ENCODE measurements around the gene RNF225. TPM values are rescaled to one million over a fixed set of nuclear protein-coding genes. Genes with fewer than 3 reads are reported as not detected.
"Not testable (repeated sequence)": the region's sequence is repeated elsewhere in the genome, so short reads cannot be mapped to it uniquely, and the experiment has no call there.

RNF225 gene
- total and polyA plus RNA-seq, 4 donors: not detected

DNA sequence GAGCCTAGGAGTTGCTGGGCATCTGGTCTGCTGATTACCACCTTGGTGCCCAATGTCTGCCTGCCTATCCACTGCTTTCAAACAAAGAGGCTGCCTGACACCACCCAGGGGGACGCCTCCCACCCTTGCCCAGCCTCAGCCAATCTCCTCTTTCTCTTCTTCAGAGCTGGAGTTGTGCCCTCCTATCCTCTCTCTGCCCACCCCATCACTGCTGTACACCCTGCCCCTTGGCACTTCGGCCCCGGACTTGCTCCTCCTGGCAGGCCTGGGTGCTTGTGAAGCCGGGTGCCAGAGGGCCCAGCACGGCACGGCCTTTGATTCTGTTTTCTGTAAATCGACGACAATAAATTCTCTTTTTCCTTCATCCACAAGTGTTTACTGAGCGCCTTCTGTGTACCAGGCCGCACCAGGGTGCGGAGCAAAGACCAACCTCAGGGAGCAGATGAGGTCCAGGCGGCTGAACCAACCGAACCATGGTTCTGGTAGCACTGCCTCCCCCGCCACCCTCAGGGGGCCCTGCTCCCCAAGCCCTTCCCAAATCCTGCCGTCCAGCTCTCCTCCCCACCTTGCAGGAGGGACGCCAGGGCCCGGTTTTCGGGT lies 5.0 kb downstream of the RNF225 start:
- no peaks in the 10 kb centered on the region for H3K27me3 ChIP-seq (ENCODE audit: control insufficient read depth in 1 of 2, insufficient read depth in 2 of 2, low read length in 1 of 2)
- intact Hi-C loops (cut with DNase I): loop anchor here in 1 of 2 donors (5.0 kb wide), 1 partner anchor 42 kb away; the partner anchor contains the start of gene ZNF132
- H3K4me1 ChIP-seq (ENCODE audit: control insufficient read depth in 1 of 2, insufficient read depth in 2 of 2, low read length in 2 of 2): no peaks in the 10 kb centered on the region
- ATAC-seq (ENCODE audit: low FRiP score) (no peak), DNase-seq (peak; percentile 50 to 74)
- H3K4me3 ChIP-seq (ENCODE audit: low read length in 2 of 2): peak overlapping the region in 1 of 2 donors; percentile 57
- no peak overlapping the region for H3K27ac ChIP-seq (ENCODE audit: low read depth in 1 of 2, low read length in 2 of 2)
- no peaks in the 10 kb centered on the region for H3K36me3 ChIP-seq (ENCODE audit: control insufficient read depth in 1 of 2, insufficient read depth in 2 of 2, low read length in 1 of 2)
- WGBS, 2 donors: 22 to 39% methylated on average over 18 of the region's 18 CpGs
- H3K9me3 ChIP-seq (ENCODE audit: control insufficient read depth, low read length): no peaks in the 10 kb centered on the region

DNA sequence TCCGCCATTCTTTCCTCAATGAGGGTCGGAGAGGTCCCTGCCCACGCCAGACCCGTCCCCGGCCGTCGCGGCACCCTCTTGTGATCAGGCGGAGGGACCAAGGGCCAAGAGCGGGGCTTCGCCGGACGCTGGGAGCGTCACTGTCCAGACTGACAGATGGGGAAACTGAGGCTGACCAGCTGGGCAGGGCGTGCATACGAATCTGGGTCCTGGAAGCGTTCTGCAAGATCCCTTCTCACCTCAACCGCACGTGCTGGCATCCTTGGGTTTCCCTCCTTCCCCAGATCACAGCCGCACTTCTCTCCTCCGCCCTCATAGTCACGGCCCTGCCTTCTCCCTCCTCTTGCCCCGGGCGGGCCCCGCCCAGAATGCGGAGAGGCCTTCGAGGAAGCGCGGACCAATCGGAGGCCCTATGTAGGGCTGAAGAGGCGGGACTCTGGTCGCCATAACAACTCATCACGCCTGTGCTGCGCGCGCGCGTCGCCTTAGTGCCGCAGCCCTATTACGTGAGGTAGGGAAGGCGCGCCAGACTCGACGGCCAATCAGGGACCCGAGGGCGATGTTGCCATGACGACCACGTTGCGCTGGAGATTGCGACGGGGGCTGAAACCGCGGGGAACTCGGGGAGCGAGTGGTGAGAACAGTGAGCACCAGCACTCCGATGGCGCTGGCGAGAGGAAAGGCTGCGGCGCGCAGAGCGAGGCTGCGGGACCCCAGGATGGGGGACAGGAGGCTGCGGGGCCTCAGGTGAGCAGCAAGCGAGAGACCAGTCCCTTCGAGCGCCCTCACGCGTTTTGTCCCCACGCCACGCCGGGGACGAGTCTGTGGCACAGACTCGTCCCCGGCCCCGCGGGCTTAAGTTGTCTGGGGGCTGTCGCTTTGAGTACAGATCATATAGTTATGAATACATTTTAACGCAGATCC lies 5.7 kb downstream of the RNF225 start:
- WGBS, 2 donors: 1% methylated on average over 77 to 80 of the region's 80 CpGs
- Histone ChIP-seq H3K4me3 (ENCODE audit: low read length in 2 of 2) (peak overlapping the region in 1 of 2 donors; percentile 57), H3K36me3 (ENCODE audit: control insufficient read depth in 1 of 2, insufficient read depth in 2 of 2, low read length in 1 of 2) (no peaks in the 10 kb centered on the region), H3K27me3 (ENCODE audit: control insufficient read depth in 1 of 2, insufficient read depth in 2 of 2, low read length in 1 of 2) (no peaks in the 10 kb centered on the region), H3K27ac (ENCODE audit: low read depth in 1 of 2, low read length in 2 of 2) (no peak overlapping the region), H3K9me3 (ENCODE audit: control insufficient read depth, low read length) (no peaks in the 10 kb centered on the region), H3K4me1 (ENCODE audit: control insufficient read depth in 1 of 2, insufficient read depth in 2 of 2, low read length in 2 of 2) (no peaks in the 10 kb centered on the region)
- intact Hi-C loops (cut with DNase I): loop anchor here in 1 of 2 donors (5.0 kb wide), 1 partner anchor 41 kb away; the partner anchor contains the start of gene ZNF132
- DNase-seq (peak; percentile 100), ATAC-seq (ENCODE audit: low FRiP score) (peak; percentile 100)

DNA sequence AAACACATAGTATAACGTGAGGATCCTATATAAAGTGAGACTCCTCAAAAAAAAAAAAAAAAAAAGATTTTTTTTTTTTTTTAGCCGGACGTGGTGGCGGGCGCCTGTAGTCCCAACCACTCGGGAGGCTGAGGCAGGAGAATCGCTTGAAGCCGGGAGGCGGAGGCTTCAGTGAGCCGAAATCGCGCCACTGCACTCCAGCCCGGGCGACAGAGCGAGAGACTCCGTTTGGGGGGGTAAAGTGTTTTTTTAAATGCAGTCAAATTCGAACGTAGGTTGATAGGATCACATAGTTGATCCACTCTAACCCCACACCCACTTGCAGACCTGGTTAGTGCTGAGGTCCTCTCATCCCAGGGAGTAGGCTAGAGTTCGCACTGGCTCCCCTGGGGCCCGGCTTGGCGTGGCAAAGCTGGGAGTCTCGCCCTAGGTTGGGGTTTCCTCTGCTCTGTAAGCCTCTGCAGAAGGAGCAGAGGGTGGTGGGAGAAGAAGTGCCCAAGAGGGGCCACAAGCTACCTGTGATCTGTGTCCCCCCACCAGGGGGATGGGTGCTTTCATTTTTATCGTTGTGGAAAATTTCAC lies 6.5 kb downstream of the RNF225 start:
- no peaks in the 10 kb centered on the region for H3K27me3 ChIP-seq (ENCODE audit: control insufficient read depth in 1 of 2, insufficient read depth in 2 of 2, low read length in 1 of 2)
- H3K4me1 ChIP-seq (ENCODE audit: control insufficient read depth in 1 of 2, insufficient read depth in 2 of 2, low read length in 2 of 2): no peaks in the 10 kb centered on the region
- ATAC-seq (ENCODE audit: low FRiP score): no peak
- no peaks in the 10 kb centered on the region for H3K9me3 ChIP-seq (ENCODE audit: control insufficient read depth, low read length)
- WGBS, 2 donors: 26 to 30% methylated on average over 21 to 23 of the region's 23 CpGs
- intact Hi-C loops (cut with DNase I): loop anchor here in 1 of 2 donors (5.0 kb wide), 1 partner anchor 40 kb away; the partner anchor contains the start of gene ZNF132
- no peak overlapping the region for H3K27ac ChIP-seq (ENCODE audit: low read depth in 1 of 2, low read length in 2 of 2)
- no peak overlapping the region for H3K4me3 ChIP-seq (ENCODE audit: low read length in 2 of 2)
- peak in 1 of 2 donors; percentile 60 for DNase-seq
- no peaks in the 10 kb centered on the region for H3K36me3 ChIP-seq (ENCODE audit: control insufficient read depth in 1 of 2, insufficient read depth in 2 of 2, low read length in 1 of 2)

DNA sequence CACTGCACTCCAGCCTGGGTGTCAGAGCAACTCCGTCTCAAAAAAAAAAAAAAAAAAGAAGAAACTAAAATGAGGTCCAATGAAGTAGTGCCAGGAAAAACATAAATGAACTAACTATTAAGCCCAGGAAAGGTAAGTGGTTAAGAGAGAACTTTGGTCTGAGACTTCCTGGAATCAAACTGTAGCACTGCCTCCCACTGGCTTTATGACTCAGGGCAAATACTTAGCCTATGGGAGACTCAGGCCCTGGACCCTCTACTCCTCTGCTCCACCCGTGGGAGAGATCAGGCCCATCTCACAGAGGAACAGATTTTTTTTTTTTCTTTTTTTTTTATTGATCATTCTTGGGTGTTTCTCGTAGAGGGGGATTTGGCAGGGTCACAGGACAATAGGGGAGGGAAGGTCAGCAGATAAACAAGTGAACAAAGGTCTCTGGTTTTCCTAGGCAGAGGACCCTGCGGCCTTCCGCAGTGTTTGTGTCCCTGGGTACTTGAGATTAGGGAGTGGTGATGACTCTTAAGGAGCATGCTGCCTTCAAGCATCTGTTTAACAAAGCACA lies 8.5 kb downstream of the RNF225 start:
- H3K36me3 ChIP-seq (ENCODE audit: control insufficient read depth in 1 of 2, insufficient read depth in 2 of 2, low read length in 1 of 2); H3K27me3 ChIP-seq (ENCODE audit: control insufficient read depth in 1 of 2, insufficient read depth in 2 of 2, low read length in 1 of 2); H3K27ac ChIP-seq (ENCODE audit: low read depth in 1 of 2, low read length in 2 of 2); H3K9me3 ChIP-seq (ENCODE audit: control insufficient read depth, low read length); H3K4me3 ChIP-seq (ENCODE audit: low read length in 2 of 2); H3K4me1 ChIP-seq (ENCODE audit: control insufficient read depth in 1 of 2, insufficient read depth in 2 of 2, low read length in 2 of 2); ATAC-seq (ENCODE audit: low FRiP score); DNase-seq: not testable (repeated sequence)
- 71 to 82% methylated on average over 4 to 5 of the region's 5 CpGs for WGBS, 2 donors
- intact Hi-C loops (cut with DNase I): loop anchor here in 1 of 2 donors (5.0 kb wide), 1 partner anchor 38 kb away; the partner anchor contains the start of gene ZNF132

DNA sequence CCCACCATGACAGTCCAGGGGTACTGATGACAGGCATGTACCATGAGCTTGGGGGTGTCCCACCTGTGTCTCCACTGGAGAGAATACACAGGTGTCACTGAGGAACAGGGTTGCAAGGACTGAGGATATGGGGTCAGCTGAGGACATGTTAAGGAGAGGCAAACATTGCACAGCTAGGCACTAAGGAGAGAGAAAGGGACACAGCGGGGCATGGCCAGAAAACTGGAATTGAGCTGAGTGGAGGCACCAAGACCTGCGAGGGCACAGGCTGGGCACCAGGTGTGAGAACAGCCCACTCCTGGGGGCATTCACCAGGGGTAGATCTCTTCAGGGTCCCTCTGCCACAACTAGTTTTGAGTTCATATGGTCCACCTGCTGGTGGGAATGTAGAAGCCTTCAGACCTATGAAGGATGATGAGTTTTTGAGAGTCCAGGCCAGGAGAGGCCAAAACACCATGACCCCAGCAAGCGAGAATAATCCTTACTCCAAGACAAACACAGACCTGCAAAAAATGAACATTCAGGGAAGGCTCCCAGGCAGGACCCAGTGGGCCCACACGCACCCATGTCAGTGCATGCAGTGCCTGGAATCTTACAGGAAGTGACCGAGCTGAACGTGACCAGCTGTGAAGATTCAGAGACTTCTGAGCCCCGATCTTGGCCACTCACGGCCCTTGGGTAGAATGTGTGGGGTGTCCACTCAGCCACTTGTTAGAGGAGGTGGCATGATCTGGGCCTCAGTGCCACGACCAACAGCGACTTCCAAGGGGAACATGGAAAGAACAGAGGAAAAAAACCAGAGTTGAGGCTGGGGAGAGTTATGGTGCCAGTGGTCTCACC lies 11.6 kb downstream of the RNF225 start:
- H3K36me3 ChIP-seq (ENCODE audit: control insufficient read depth in 1 of 2, insufficient read depth in 2 of 2, low read length in 1 of 2): no peaks in the 10 kb centered on the region
- no peaks in the 10 kb centered on the region for H3K9me3 ChIP-seq (ENCODE audit: control insufficient read depth, low read length)
- 66 to 72% methylated on average over 10 of the region's 10 CpGs for WGBS, 2 donors
- H3K27ac ChIP-seq (ENCODE audit: low read depth in 1 of 2, low read length in 2 of 2): no peak overlapping the region
- DNase-seq (no peak), ATAC-seq (ENCODE audit: low FRiP score) (no peak)
- H3K4me1 ChIP-seq (ENCODE audit: control insufficient read depth in 1 of 2, insufficient read depth in 2 of 2, low read length in 2 of 2): no peaks in the 10 kb centered on the region
- no peaks in the 10 kb centered on the region for H3K27me3 ChIP-seq (ENCODE audit: control insufficient read depth in 1 of 2, insufficient read depth in 2 of 2, low read length in 1 of 2)
- intact Hi-C loops (cut with DNase I): no loop called here
- H3K4me3 ChIP-seq (ENCODE audit: low read length in 2 of 2): no peak overlapping the region

DNA sequence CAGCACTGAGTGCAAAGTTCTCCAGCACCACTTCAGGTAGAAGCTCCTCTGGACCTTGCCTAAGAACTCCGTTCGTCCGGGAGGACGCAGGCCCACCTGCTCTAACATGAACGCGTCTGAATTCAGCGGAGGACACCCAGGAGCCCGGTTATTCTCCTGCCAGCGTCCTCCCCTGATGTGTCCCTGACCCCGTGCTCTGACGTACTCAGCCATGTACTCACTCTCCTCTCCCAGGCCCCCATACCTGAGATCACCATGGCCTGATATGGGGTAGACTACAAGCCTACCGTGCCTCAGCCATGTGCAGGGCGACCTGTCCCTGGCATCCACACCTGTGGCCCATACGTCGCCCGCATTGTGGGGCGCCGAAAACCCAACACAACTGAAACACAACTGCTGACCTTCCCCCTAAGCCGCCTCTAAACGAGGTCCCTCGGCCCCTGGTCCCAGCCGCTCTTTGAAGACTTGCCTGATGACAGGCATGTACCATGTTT lies 12.2 kb downstream of the RNF225 start:
- H3K27ac ChIP-seq (ENCODE audit: low read depth in 1 of 2, low read length in 2 of 2): peak overlapping the region in 1 of 2 donors; percentile 87

DNA sequence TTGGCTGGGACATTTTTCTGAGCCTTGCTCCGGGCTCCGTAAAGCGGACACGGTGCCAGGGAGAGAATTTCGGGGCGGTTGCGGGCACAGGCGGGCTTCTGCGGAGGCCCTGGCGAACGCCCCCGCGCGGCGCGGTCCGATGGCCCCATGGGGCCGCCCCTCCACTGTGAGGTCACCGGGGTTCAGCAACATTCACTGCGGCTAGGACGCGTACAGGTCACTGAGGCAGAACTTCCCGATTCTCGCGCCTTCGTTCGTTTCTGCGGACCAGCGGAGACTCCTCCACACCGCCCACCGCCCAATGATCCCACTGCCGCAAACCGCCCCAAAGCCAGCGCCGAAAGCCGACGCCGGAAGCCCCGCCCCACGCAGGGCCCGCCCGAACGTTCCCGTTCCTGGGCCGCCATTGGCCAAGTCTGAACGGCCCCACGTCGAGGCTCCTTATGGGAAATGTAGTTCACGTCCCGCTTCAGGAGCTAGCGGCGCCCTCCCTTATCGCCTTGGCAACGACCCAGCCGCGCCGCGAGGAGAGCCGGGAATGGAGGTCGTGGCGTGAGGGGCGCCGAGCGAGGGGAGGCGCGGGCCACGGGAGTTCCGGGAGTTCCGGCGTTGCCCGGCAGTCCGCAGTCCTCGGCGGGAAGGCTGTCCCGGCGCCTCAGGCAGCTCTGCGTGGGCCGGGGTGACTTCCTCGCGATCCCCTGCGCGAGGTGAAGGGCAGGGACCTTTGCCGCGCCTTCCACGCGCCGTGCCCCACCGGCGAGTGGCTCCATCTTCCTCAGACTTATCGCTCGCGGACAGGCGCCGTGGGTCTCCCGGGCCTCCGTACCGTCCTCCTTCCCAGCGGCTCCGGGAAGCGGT lies 12.9 kb downstream of the RNF225 start, which contains the start of gene ZNF584:
Gene ZNF584 (plus strand): TSS at position 498 of the 858 bp plus-strand sequence. CDS start 499 bp downstream, outside the sequence.
- ATAC-seq (ENCODE audit: low FRiP score) (peak; percentile 99), DNase-seq (peak; percentile 97 to 98)
- no peaks in the 10 kb centered on the region for H3K9me3 ChIP-seq (ENCODE audit: control insufficient read depth, low read length)
- H3K36me3 ChIP-seq (ENCODE audit: control insufficient read depth in 1 of 2, insufficient read depth in 2 of 2, low read length in 1 of 2): no peaks in the 10 kb centered on the region
- H3K4me1 ChIP-seq (ENCODE audit: control insufficient read depth in 1 of 2, insufficient read depth in 2 of 2, low read length in 2 of 2): no peaks in the 10 kb centered on the region
- H3K4me3 ChIP-seq (ENCODE audit: low read length in 2 of 2): peak within 1 kb of the TSS; percentile 79 to 80
- H3K27me3 ChIP-seq (ENCODE audit: control insufficient read depth in 1 of 2, insufficient read depth in 2 of 2, low read length in 1 of 2): no peaks in the 10 kb centered on the region
- H3K27ac ChIP-seq (ENCODE audit: low read depth in 1 of 2, low read length in 2 of 2): peak within 1 kb of the TSS in 1 of 2 donors; percentile 87
- 0% methylated on average over 83 to 100 of the region's 100 CpGs for WGBS, 2 donors
- intact Hi-C loops (cut with DNase I): no loop called here

More for the DNA sequence above, 12.2 kb downstream of the RNF225 start:
- Histone ChIP-seq H3K27me3 (ENCODE audit: control insufficient read depth in 1 of 2, insufficient read depth in 2 of 2, low read length in 1 of 2) (no peaks in the 10 kb centered on the region), H3K36me3 (ENCODE audit: control insufficient read depth in 1 of 2, insufficient read depth in 2 of 2, low read length in 1 of 2) (no peaks in the 10 kb centered on the region), H3K4me3 (ENCODE audit: low read length in 2 of 2) (peak overlapping the region; percentile 71 to 79), H3K4me1 (ENCODE audit: control insufficient read depth in 1 of 2, insufficient read depth in 2 of 2, low read length in 2 of 2) (no peaks in the 10 kb centered on the region), H3K9me3 (ENCODE audit: control insufficient read depth, low read length) (no peaks in the 10 kb centered on the region)
- intact Hi-C loops (cut with DNase I): no loop called here
- 9 to 12% methylated on average over 22 of the region's 22 CpGs for WGBS, 2 donors
- peak; percentile 3 for ATAC-seq (ENCODE audit: low FRiP score)
- DNase-seq: no peak
